Right lobe of liver (tissue), 6 donors: Measurements from ENCODE around the gene ADAMTS3. TPM values are rescaled to one million over a fixed set of nuclear protein-coding genes. Genes with fewer than 3 reads are reported as not detected.

ENCODE experiments used
- ATAC-seq, 4 donors: fragments of 200-7000 bp; cut with Tn5 transposase; one replicate each; pipeline ENCODE4 v1.9.1; 2020; ENCODE audit warnings: mild to moderate bottlenecking in 4 of 4, moderate library complexity in 4 of 4
- DNase-seq, 3 donors: peaks; one replicate each; pipeline ENCODE4 v3.0.0-alpha.2; 2020
- H3K27ac ChIP-seq, 3 donors: fragments of 200-600 bp; one replicate each; pipeline ENCODE4 v1.8.0; 2022
- H3K27me3 ChIP-seq, 2 donors: fragments of 200-600 bp; one replicate each; pipeline ENCODE4 v1.8.0; 2022
- H3K36me3 ChIP-seq, 4 donors: fragments of 200-600 bp; sonication (generic) in 1 of 4; one replicate each; pipeline versions ENCODE4 v1.5.1 to v1.8.0; 2017 to 2022; ENCODE audit warnings: control low read depth in 1 of 4
- H3K4me1 ChIP-seq, 4 donors: fragments of 200-600 bp; sonication (generic) in 1 of 4; one replicate each; pipeline versions ENCODE4 v1.5.1 to v1.8.0; 2017 to 2022; ENCODE audit warnings: control low read depth in 1 of 4
- H3K4me3 ChIP-seq, 3 donors: fragments of 200-600 bp; one replicate each; pipeline ENCODE4 v1.8.0; 2022
- H3K9me3 ChIP-seq, 4 donors: fragments of 200-600 bp; sonication (generic) in 1 of 4; one replicate each; pipeline versions ENCODE4 v1.5.1 to v1.8.0; 2017 to 2022; ENCODE audit warnings: control low read depth in 1 of 4
- CTCF ChIP-seq, 4 donors: fragments of 200-600 bp in 3 of 4; fragments of 450-650 bp in 1 of 4; IDR thresholded peaks; one replicate each; pipeline versions ENCODE4 v1.5.1 to v1.8.0; 2016 to 2022; ENCODE audit warnings: antibody characterized with exemption in 4 of 4, mild to moderate bottlenecking in 2 of 4
- POLR2A ChIP-seq: fragments of 450-650 bp; IDR thresholded peaks from one replicate; pipeline ENCODE4 v1.6.1; 2017; ENCODE audit warnings: antibody characterized with exemption, mild to moderate bottlenecking
- WGBS: methylation state at CpG from one replicate; pipeline ENCODE4 v1.1.6; 2018; ENCODE audit warnings: low coverage, low lambda C conversion rate; ENCODE audit not compliant: insufficient coverage; ENCODE audit errors: missing lambda C conversion rate; 5-methylcytosine and 5-hydroxymethylcytosine counted together
- intact Hi-C, 2 donors: fragments of 100-400 bp; cut with DNase I; formaldehyde crosslinking; loops; one replicate each; pipeline versions ENCODE4 v1.11.2 to v1.14.1; 2022
- total RNA-seq, 6 experiments: library from RNA; depleted of rRNA in 2 of 6; stranded (reverse); fragments of >200 nt in 2 of 6; fragmentation: NEBNext Ultra II Directional in 3 of 6; extraction: Animal tissue kit (Norgen Biotek cat#: 25700) in 3 of 6; gene quantifications; one replicate each; pipeline versions ENCODE4 v1.1.0 to v1.2.4, GENCODE V29; 2016 to 2023
- donor health status: DM: no; HTN: yes; CAD: no.
- donor health status: DM: no; HTN: no; CAD: no.
- donor health status: DM: no; HTN: no; CAD: no.
- donor health status: DM: no; HTN: yes; CAD: no.
- donor health status: DM: no; HTN: yes; CAD: no.

Gene ADAMTS3
- total RNA-seq, 6 experiments from 2014 or later = 0.12 to 0.64 (median 0.42) TPM

GRCh38 chr4:72358483-72358882 is 210.5 kb downstream of the ADAMTS3 start:
- TF ChIP-seq POLR2A = no peak
- TF ChIP-seq CTCF (IDR thresholded peaks at IDR 0.05) = no peak
- 57% methylated on average over 2 of the region's 2 CpGs for WGBS
- H3K27ac ChIP-seq = no peak overlapping the region
- H3K27me3 ChIP-seq = no peaks in the 10 kb centered on the region
- no peak for ATAC-seq
- no peaks in the 10 kb centered on the region for H3K36me3 ChIP-seq
- H3K4me3 ChIP-seq = no peak overlapping the region
- no peak for DNase-seq
- no peaks in the 10 kb centered on the region for H3K9me3 ChIP-seq
- intact Hi-C loops = no loop called here
- H3K4me1 ChIP-seq = no peaks in the 10 kb centered on the region

GRCh38 chr4:72357908-72358307 is 211.1 kb downstream of the ADAMTS3 start:
- no peak for ATAC-seq
- no peaks in the 10 kb centered on the region for H3K36me3 ChIP-seq
- H3K27me3 ChIP-seq = no peaks in the 10 kb centered on the region
- H3K4me1 ChIP-seq = no peaks in the 10 kb centered on the region
- H3K27ac ChIP-seq = no peak overlapping the region
- H3K4me3 ChIP-seq = no peak overlapping the region
- no peaks in the 10 kb centered on the region for H3K9me3 ChIP-seq
- TF ChIP-seq POLR2A (no peak), CTCF (IDR thresholded peaks at IDR 0.05) (no peak)
- DNase-seq = no peak
- WGBS = 8% methylated on average over 1 of the region's 1 CpG
- intact Hi-C loops = no loop called here

GRCh38 chr4:72352711-72353110 is 216.3 kb downstream of the ADAMTS3 start:
- no peaks in the 10 kb centered on the region for H3K27me3 ChIP-seq
- no peak for ATAC-seq
- WGBS = 66% methylated on average over 4 of the region's 4 CpGs

GRCh38 chr4:72351521-72351920 is 217.5 kb downstream of the ADAMTS3 start:
- DNase-seq = no peak
- 66% methylated on average over 2 of the region's 2 CpGs for WGBS
- Histone ChIP-seq H3K4me3 (no peak overlapping the region), H3K4me1 (no peaks in the 10 kb centered on the region), H3K36me3 (no peaks in the 10 kb centered on the region), H3K27ac (no peak overlapping the region), H3K9me3 (no peaks in the 10 kb centered on the region), H3K27me3 (no peaks in the 10 kb centered on the region)
- TF ChIP-seq POLR2A = no peak
- intact Hi-C loops = no loop called here
- ATAC-seq = no peak

More at GRCh38 chr4:72352711-72353110, 216.3 kb downstream of the ADAMTS3 start:
- H3K36me3 ChIP-seq = no peaks in the 10 kb centered on the region
- no peak overlapping the region for H3K4me3 ChIP-seq
- intact Hi-C loops = no loop called here
- no peak for TF ChIP-seq CTCF (IDR thresholded peaks at IDR 0.05)
- no peak for TF ChIP-seq POLR2A
- H3K27ac ChIP-seq = no peak overlapping the region
- H3K9me3 ChIP-seq = no peaks in the 10 kb centered on the region
- DNase-seq = no peak
- no peaks in the 10 kb centered on the region for H3K4me1 ChIP-seq

GRCh38 chr4:72348701-72349100 is 220.3 kb downstream of the ADAMTS3 start:
- ATAC-seq (no peak), DNase-seq (no peak)
- H3K9me3 ChIP-seq = no peaks in the 10 kb centered on the region
- H3K4me1 ChIP-seq = no peaks in the 10 kb centered on the region
- intact Hi-C loops = no loop called here
- H3K27ac ChIP-seq = no peak overlapping the region
- H3K27me3 ChIP-seq = no peaks in the 10 kb centered on the region
- TF ChIP-seq CTCF (IDR thresholded peaks at IDR 0.05) = no peak
- no peak for TF ChIP-seq POLR2A
- H3K4me3 ChIP-seq = no peak overlapping the region
- H3K36me3 ChIP-seq = no peaks in the 10 kb centered on the region
